HCT116 (cell line): ENCODE results near the gene MECP2.

ENCODE experiments used
- CTCF ChIP-seq, 3 experiments: fragments of 200-600 bp in 1 of 3; sonication (generic) in 1 of 3; IDR thresholded peaks in 2 of 3; conservative IDR thresholded peaks in 1 of 3; 2 replicates each; pipeline ENCODE4 v1.5.1; 2012 to 2017; ENCODE audit warnings: low read depth in 2 of 3, low read length in 2 of 3, antibody characterized with exemption in 1 of 3, borderline replicate concordance in 1 of 3, control low read depth in 1 of 3, mild to moderate bottlenecking in 1 of 3, mixed read lengths in 1 of 3, mixed run types in 1 of 3, moderate library complexity in 1 of 3; ENCODE audit not compliant: insufficient read depth in 1 of 3
- REST ChIP-seq: IDR thresholded peaks from 2 replicates; pipeline ENCODE4 v1.6.1; 2012; ENCODE audit warnings: low read depth
- TF ChIP-seq, protein P1 (sequence below): IDR thresholded peaks from 2 replicates; pipeline ENCODE4 v1.6.1; 2012

- TF ChIP-seq CTCF (IDR thresholded peaks at IDR 0.05 in 2 of 3, conservative IDR thresholded peaks at IDR 0.05 in 1 of 3; ENCODE audit: borderline replicate concordance in 1 of 3, insufficient read depth in 1 of 3, low read depth in 2 of 3, low read length in 2 of 3) (no peak), REST (no peak)
- TF ChIP-seq, protein P1, sequence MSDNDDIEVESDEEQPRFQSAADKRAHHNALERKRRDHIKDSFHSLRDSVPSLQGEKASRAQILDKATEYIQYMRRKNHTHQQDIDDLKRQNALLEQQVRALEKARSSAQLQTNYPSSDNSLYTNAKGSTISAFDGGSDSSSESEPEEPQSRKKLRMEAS = no peak
These were observed 19.1 kb upstream of the MECP2 start for GRCh38 chrX:154116426-154117211.
